ENCODE data around the gene PACS1. TPM values are rescaled to one million over a fixed set of nuclear protein-coding genes. Genes with fewer than 3 reads are reported as not detected.

PACS1 gene
- total RNA-seq, 1 experiment from 2014 or later, result 47.9 TPM

GRCh38 chr11:66231561-66231960, 161.5 kb downstream of the PACS1 start:
- Mint-ChIP-seq H3K27ac (ENCODE audit: unreplicated experiment) (no peak overlapping the region), H3K4me1 (ENCODE audit: low read depth, unreplicated experiment) (no peaks in the 10 kb centered on the region), H3K27me3 (ENCODE audit: unreplicated experiment) (no peaks in the 10 kb centered on the region), H3K4me3 (ENCODE audit: low read depth, unreplicated experiment) (no peak overlapping the region), H3K9me3 (ENCODE audit: low read depth, unreplicated experiment) (no peaks in the 10 kb centered on the region), H3K36me3 (ENCODE audit: insufficient read depth, unreplicated experiment) (peaks cover 18% of the 10 kb centered on the region)
- no peak for TF ChIP-seq CTCF (IDR thresholded peaks at IDR 0.05; ENCODE audit: unreplicated experiment)
- no peak for DNase-seq
- intact Hi-C loops (cut with micrococcal nuclease; ENCODE audit: unreplicated experiment), result no loop called here
- CTCF ChIA-PET, result no interaction called here
- BruUV-seq (replicated peaks), result no TSS peak

DNA sequence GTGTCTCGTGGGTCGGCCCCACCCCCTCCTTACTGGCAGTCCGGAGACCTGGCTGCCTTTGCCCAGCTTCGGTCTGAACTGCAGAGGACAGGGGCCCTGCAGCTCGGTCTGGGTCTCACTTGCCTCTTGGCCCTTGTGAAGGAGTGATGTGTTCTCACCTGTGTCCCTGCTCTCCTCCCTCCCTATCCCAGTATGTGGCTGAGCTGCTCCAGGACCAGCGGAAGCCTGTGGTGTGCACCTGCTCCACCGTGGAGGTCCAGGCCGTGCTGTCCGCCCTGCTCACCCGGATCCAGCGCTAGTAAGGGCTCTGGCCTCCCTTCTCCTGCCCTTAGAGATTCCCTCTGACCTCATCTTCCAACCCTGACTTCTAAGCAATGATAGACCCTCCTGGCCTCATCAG, 162.7 kb downstream of the PACS1 start:
- no TSS peak for BruUV-seq (replicated peaks)
- Mint-ChIP-seq H3K36me3 (ENCODE audit: insufficient read depth, unreplicated experiment) (peaks cover 18% of the 10 kb centered on the region), H3K27me3 (ENCODE audit: unreplicated experiment) (no peaks in the 10 kb centered on the region), H3K4me3 (ENCODE audit: low read depth, unreplicated experiment) (no peak overlapping the region), H3K27ac (ENCODE audit: unreplicated experiment) (no peak overlapping the region), H3K4me1 (ENCODE audit: low read depth, unreplicated experiment) (no peaks in the 10 kb centered on the region), H3K9me3 (ENCODE audit: low read depth, unreplicated experiment) (no peaks in the 10 kb centered on the region)
- no peak for TF ChIP-seq CTCF (IDR thresholded peaks at IDR 0.05; ENCODE audit: unreplicated experiment)
- intact Hi-C loops (cut with micrococcal nuclease; ENCODE audit: unreplicated experiment), result no loop called here
- CTCF ChIA-PET, result no interaction called here
- DNase-seq, result no peak

GRCh38 chr11:66233301-66233700, 163.2 kb downstream of the PACS1 start:
- CTCF ChIA-PET, result no interaction called here
- no peak for TF ChIP-seq CTCF (IDR thresholded peaks at IDR 0.05; ENCODE audit: unreplicated experiment)
- DNase-seq, result no peak
- no TSS peak for BruUV-seq (replicated peaks)
- H3K27ac Mint-ChIP-seq (ENCODE audit: unreplicated experiment), result no peak overlapping the region
- no peaks in the 10 kb centered on the region for H3K27me3 Mint-ChIP-seq (ENCODE audit: unreplicated experiment)
- H3K36me3 Mint-ChIP-seq (ENCODE audit: insufficient read depth, unreplicated experiment), result peaks cover 17% of the 10 kb centered on the region
- intact Hi-C loops (cut with micrococcal nuclease; ENCODE audit: unreplicated experiment), result no loop called here
- no peaks in the 10 kb centered on the region for H3K4me1 Mint-ChIP-seq (ENCODE audit: low read depth, unreplicated experiment)
- no peaks in the 10 kb centered on the region for H3K9me3 Mint-ChIP-seq (ENCODE audit: low read depth, unreplicated experiment)
- H3K4me3 Mint-ChIP-seq (ENCODE audit: low read depth, unreplicated experiment), result no peak overlapping the region

- Mint-ChIP-seq H3K27me3 (ENCODE audit: unreplicated experiment) (no peaks in the 10 kb centered on the region), H3K4me1 (ENCODE audit: low read depth, unreplicated experiment) (no peaks in the 10 kb centered on the region), H3K4me3 (ENCODE audit: low read depth, unreplicated experiment) (no peak overlapping the region), H3K27ac (ENCODE audit: unreplicated experiment) (no peak overlapping the region), H3K36me3 (ENCODE audit: insufficient read depth, unreplicated experiment) (peaks cover 14% of the 10 kb centered on the region), H3K9me3 (ENCODE audit: low read depth, unreplicated experiment) (no peaks in the 10 kb centered on the region)
- intact Hi-C loops (cut with micrococcal nuclease; ENCODE audit: unreplicated experiment), result no loop called here
- no TSS peak for BruUV-seq (replicated peaks)
- no peak for DNase-seq
- CTCF ChIA-PET, result no interaction called here
- TF ChIP-seq CTCF (IDR thresholded peaks at IDR 0.05; ENCODE audit: unreplicated experiment), result no peak
Measured at GRCh38 chr11:66235141-66235540, 165.1 kb downstream of the PACS1 start.

- H3K4me3 Mint-ChIP-seq (ENCODE audit: low read depth, unreplicated experiment), result no peak overlapping the region
- intact Hi-C loops (cut with micrococcal nuclease; ENCODE audit: unreplicated experiment), result no loop called here
- CTCF ChIA-PET, result no interaction called here
- peaks cover 10% of the 10 kb centered on the region for H3K36me3 Mint-ChIP-seq (ENCODE audit: insufficient read depth, unreplicated experiment)
- TF ChIP-seq CTCF (IDR thresholded peaks at IDR 0.05; ENCODE audit: unreplicated experiment), result no peak
- no peaks in the 10 kb centered on the region for H3K9me3 Mint-ChIP-seq (ENCODE audit: low read depth, unreplicated experiment)
- no peaks in the 10 kb centered on the region for H3K4me1 Mint-ChIP-seq (ENCODE audit: low read depth, unreplicated experiment)
- BruUV-seq (replicated peaks), result no TSS peak
- DNase-seq, result no peak
- H3K27ac Mint-ChIP-seq (ENCODE audit: unreplicated experiment), result no peak overlapping the region
- H3K27me3 Mint-ChIP-seq (ENCODE audit: unreplicated experiment), result no peaks in the 10 kb centered on the region
Measured at GRCh38 chr11:66237867-66238266, 167.8 kb downstream of the PACS1 start.
